SU-DHL-6 (cell line): Measurements from ENCODE around the gene ADAM12.

Source experiments
- H2AFZ ChIP-seq: fragments of 200-600 bp; sonication (generic); 2 replicates; pipeline ENCODE4 v1.6.1; 2014; ENCODE audit warnings: low read depth, mild to moderate bottlenecking, moderate library complexity, mixed read lengths, antibody characterized with exemption, low read length; ENCODE audit not compliant: severe bottlenecking
- H3F3A ChIP-seq: fragments of 200-600 bp; shearing (Covaris generic); 2 replicates; pipeline ENCODE4 v1.6.0; 2016; ENCODE audit warnings: antibody characterized with exemption, mild to moderate bottlenecking; ENCODE audit not compliant: insufficient read depth
- H3K27ac ChIP-seq: fragments of 200-600 bp; sonication (generic); 2 replicates; pipeline ENCODE4 v1.5.1; 2016; ENCODE audit warnings: low read depth, mild to moderate bottlenecking, low read length, moderate library complexity, mixed read lengths
- H3K27me3 ChIP-seq: fragments of 200-600 bp; sonication (generic), shearing (Covaris generic); 2 replicates; pipeline ENCODE4 v1.6.0; 2014; ENCODE audit warnings: mild to moderate bottlenecking, low read length
- H3K36me3 ChIP-seq: fragments of 200-600 bp; sonication (generic); 2 replicates; pipeline ENCODE4 v1.6.1; 2014; ENCODE audit warnings: mild to moderate bottlenecking, low read length, mixed read lengths
- H3K4me2 ChIP-seq: fragments of 300-600, 200-600 bp; shearing (Covaris generic), sonication (generic); 2 replicates; pipeline ENCODE4 v1.6.0; 2014; ENCODE audit warnings: low read length, low read depth, mild to moderate bottlenecking; ENCODE audit not compliant: poor library complexity, severe bottlenecking
- H3K4me3 ChIP-seq: fragments of 200-600 bp; sonication (generic); 2 replicates; pipeline ENCODE4 v1.5.1; 2014; ENCODE audit warnings: antibody characterized with exemption, low read length, mild to moderate bottlenecking, mixed read lengths; ENCODE audit not compliant: insufficient read depth, poor library complexity, severe bottlenecking
- H3K79me2 ChIP-seq: fragments of 200-600 bp; sonication (generic); 2 replicates; pipeline ENCODE4 v1.6.1; 2014; ENCODE audit warnings: mild to moderate bottlenecking, low read length, moderate library complexity; ENCODE audit not compliant: insufficient read depth
- H3K9ac ChIP-seq: fragments of 200-600 bp; sonication (generic); 2 replicates; pipeline ENCODE4 v1.7.0; 2014; ENCODE audit warnings: mild to moderate bottlenecking, low read length
- H3K9me2 ChIP-seq: fragments of 200-600 bp; sonication (generic); replicated peaks from 2 replicates; pipeline ENCODE4 v1.6.1; 2014; ENCODE audit warnings: low read length; ENCODE audit not compliant: insufficient read depth
- H3K9me3 ChIP-seq: fragments of 200-600 bp; sonication (generic); 2 replicates; pipeline ENCODE4 v1.6.1; 2014; ENCODE audit warnings: low read length, mixed read lengths; ENCODE audit not compliant: insufficient read depth
- H4K20me1 ChIP-seq: fragments of 200-600 bp; sonication (generic); 2 replicates; pipeline ENCODE4 v1.6.1; 2014; ENCODE audit warnings: low read depth, mild to moderate bottlenecking, antibody characterized with exemption, low read length, moderate library complexity, mixed read lengths
- EZH2phosphoT487 ChIP-seq: fragments of 200-600 bp; sonication (generic), shearing (Covaris generic); conservative IDR thresholded peaks from 2 replicates; pipeline ENCODE4 v1.6.1; 2018; ENCODE audit warnings: mild to moderate bottlenecking, antibody characterized with exemption, low read length, moderate library complexity, mixed read lengths
- TF ChIP-seq, protein P1 (sequence below): fragments of 200-600 bp; sonication (generic); IDR thresholded peaks from one replicate; pipeline ENCODE4 v1.5.1; 2017; ENCODE audit warnings: antibody characterized with exemption, mild to moderate bottlenecking, low read length, moderate library complexity; ENCODE audit not compliant: insufficient read depth, poor library complexity, severe bottlenecking

Gene ADAM12

DNA sequence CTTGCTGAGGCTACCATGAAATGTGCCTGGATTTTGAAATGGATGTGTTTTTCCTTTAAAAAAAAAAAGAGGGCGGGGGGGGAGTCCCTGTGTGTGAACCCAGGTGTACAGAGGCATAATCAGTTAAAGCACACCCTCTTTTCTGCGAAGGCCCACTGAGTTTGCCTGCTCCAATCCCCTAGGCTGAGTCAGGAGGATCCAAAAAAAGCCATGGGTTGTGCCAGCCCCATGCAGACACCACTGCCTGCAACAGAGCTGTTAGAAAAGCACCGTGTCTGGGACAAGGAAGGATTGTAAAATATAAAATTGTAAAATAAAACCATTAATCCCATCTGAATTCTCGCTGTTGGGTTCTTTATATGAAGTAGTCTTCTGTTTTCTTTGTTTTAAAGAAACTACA, 217.9 kb downstream of the ADAM12 start:
- TF ChIP-seq EZH2phosphoT487 = no peak
- TF ChIP-seq, protein P1, sequence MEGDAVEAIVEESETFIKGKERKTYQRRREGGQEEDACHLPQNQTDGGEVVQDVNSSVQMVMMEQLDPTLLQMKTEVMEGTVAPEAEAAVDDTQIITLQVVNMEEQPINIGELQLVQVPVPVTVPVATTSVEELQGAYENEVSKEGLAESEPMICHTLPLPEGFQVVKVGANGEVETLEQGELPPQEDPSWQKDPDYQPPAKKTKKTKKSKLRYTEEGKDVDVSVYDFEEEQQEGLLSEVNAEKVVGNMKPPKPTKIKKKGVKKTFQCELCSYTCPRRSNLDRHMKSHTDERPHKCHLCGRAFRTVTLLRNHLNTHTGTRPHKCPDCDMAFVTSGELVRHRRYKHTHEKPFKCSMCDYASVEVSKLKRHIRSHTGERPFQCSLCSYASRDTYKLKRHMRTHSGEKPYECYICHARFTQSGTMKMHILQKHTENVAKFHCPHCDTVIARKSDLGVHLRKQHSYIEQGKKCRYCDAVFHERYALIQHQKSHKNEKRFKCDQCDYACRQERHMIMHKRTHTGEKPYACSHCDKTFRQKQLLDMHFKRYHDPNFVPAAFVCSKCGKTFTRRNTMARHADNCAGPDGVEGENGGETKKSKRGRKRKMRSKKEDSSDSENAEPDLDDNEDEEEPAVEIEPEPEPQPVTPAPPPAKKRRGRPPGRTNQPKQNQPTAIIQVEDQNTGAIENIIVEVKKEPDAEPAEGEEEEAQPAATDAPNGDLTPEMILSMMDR = no peak
- H3K36me3 ChIP-seq = no peaks in the 10 kb centered on the region
- no peak overlapping the region for H3K4me3 ChIP-seq
- H3F3A ChIP-seq = no peaks in the 10 kb centered on the region
- no peak overlapping the region for H2AFZ ChIP-seq
- no peaks in the 10 kb centered on the region for H3K9me2 ChIP-seq
- H3K27ac ChIP-seq = no peak overlapping the region
- H3K27me3 ChIP-seq = no peaks in the 10 kb centered on the region
- no peaks in the 10 kb centered on the region for H3K79me2 ChIP-seq
- H3K9ac ChIP-seq = no peak overlapping the region
- no peak overlapping the region for H3K4me2 ChIP-seq
- no peaks in the 10 kb centered on the region for H3K9me3 ChIP-seq
- H4K20me1 ChIP-seq = no peaks in the 10 kb centered on the region

DNA sequence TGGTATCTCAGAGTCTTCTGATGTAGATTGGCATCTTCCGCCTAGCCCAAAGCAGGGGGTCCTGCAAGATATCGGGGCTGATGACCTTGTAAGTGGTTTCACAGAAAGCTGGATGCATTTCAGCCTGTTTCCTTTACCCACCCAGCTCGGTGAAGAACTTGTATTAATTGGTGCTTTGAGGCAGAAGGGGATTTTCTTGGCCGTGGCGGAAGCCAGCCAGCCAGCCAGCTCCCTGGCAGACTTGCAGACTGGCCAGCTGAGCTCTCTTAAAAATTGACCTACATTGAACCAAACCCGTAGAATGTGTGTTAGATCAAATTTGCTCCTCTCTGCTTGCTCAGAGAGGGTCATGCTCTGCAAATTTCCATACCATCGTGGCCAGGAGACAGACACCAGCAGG, 218.4 kb downstream of the ADAM12 start:
- no peak overlapping the region for H2AFZ ChIP-seq
- H3F3A ChIP-seq = no peaks in the 10 kb centered on the region
- no peaks in the 10 kb centered on the region for H3K79me2 ChIP-seq
- H3K27me3 ChIP-seq = no peaks in the 10 kb centered on the region
- no peak overlapping the region for H3K4me2 ChIP-seq
- H3K27ac ChIP-seq = no peak overlapping the region
- no peaks in the 10 kb centered on the region for H3K9me2 ChIP-seq
- TF ChIP-seq, protein P1 = no peak
- TF ChIP-seq EZH2phosphoT487 = no peak
- no peak overlapping the region for H3K4me3 ChIP-seq
- H4K20me1 ChIP-seq = no peaks in the 10 kb centered on the region
- H3K9ac ChIP-seq = no peak overlapping the region
- no peaks in the 10 kb centered on the region for H3K9me3 ChIP-seq
- H3K36me3 ChIP-seq = no peaks in the 10 kb centered on the region

DNA sequence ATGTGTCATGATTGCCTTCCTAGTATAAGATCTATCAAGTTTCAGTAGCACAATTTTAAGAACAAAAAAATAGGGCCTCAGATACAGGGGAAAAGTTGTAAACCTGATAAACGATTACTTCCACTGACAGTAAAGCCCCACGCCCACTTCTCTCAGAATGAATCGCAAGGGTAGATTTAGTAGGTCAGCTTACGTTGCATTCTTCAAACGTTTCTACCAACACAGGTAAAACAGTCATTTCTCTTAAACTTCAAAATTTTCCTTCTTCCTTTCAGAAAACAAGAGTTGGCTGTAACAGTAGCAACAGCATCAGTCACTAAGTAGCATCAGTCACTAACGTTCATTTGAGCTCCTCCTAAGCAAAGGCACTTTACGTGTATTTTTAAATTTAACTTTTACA, 221.5 kb downstream of the ADAM12 start:
- Histone ChIP-seq H3K4me2 (no peak overlapping the region), H3K9me3 (no peaks in the 10 kb centered on the region), H3K4me3 (no peak overlapping the region), H3K27me3 (no peaks in the 10 kb centered on the region), H4K20me1 (no peaks in the 10 kb centered on the region), H2AFZ (no peak overlapping the region), H3K27ac (no peak overlapping the region), H3K9ac (no peak overlapping the region), H3K36me3 (no peaks in the 10 kb centered on the region), H3F3A (no peaks in the 10 kb centered on the region), H3K79me2 (no peaks in the 10 kb centered on the region), H3K9me2 (no peaks in the 10 kb centered on the region)
- no peak for TF ChIP-seq EZH2phosphoT487
- TF ChIP-seq, protein P1 = no peak

DNA sequence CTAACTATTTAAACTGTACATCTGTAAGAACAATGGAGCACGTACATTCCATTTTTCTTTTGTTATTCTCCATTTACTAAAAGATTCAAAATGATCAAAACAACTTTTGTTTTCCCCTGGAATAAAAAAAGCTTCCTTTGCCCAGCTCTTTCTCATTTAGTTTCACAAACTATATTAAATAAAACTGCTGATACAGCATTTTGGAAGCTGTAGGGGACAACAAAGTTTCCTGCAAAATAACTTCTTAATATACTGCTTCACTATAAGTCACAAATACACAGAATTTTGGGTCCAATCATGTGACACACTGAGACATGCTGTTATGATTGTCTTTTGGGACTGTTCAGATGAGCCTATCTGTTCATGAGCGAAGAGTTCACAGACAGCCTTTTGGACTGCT, 222.4 kb downstream of the ADAM12 start:
- Histone ChIP-seq H3F3A (no peaks in the 10 kb centered on the region), H3K79me2 (no peaks in the 10 kb centered on the region)

More for the DNA sequence above, 222.4 kb downstream of the ADAM12 start:
- H3K27ac ChIP-seq = no peak overlapping the region
- H3K27me3 ChIP-seq = no peaks in the 10 kb centered on the region
- no peaks in the 10 kb centered on the region for H3K9me3 ChIP-seq
- no peak overlapping the region for H3K9ac ChIP-seq
- no peak overlapping the region for H3K4me3 ChIP-seq
- no peaks in the 10 kb centered on the region for H3K9me2 ChIP-seq
- H2AFZ ChIP-seq = no peak overlapping the region
- no peaks in the 10 kb centered on the region for H4K20me1 ChIP-seq
- no peak for TF ChIP-seq EZH2phosphoT487
- TF ChIP-seq, protein P1 = no peak
- H3K4me2 ChIP-seq = no peak overlapping the region
- no peaks in the 10 kb centered on the region for H3K36me3 ChIP-seq
